Smooth muscle cell (in vitro differentiated cells): ENCODE measurements around the gene TMEM208. TPM values are rescaled to one million over a fixed set of nuclear protein-coding genes. Genes with fewer than 3 reads are reported as not detected.

Experiments used
- DNase-seq: peaks from one replicate; lab custom pipeline; 2025; ENCODE audit not compliant: unreplicated experiment; lab: John Stamatoyannopoulos, UW
- H2AFZ ChIP-seq: fragments of 200-600 bp; sonication (generic); 2 replicates; pipeline ENCODE4 v1.6.0; 2016; ENCODE audit warnings: antibody characterized with exemption, low read depth, mild to moderate bottlenecking
- H3F3A ChIP-seq: fragments of 200-600 bp; sonication (generic); 2 replicates; pipeline ENCODE4 v1.6.0; 2017; ENCODE audit warnings: antibody characterized with exemption, low read depth
- H3K27ac ChIP-seq: fragments of 200-600 bp; sonication (generic); 2 replicates; pipeline ENCODE4 v1.5.1; 2016; ENCODE audit warnings: low read depth, mild to moderate bottlenecking
- H3K27me3 ChIP-seq: fragments of 200-600 bp; sonication (generic); 2 replicates; pipeline ENCODE4 v1.6.1; 2016; ENCODE audit warnings: low read depth, mild to moderate bottlenecking
- H3K36me3 ChIP-seq: fragments of 200-600 bp; sonication (generic); 2 replicates; pipeline ENCODE4 v1.5.1; 2016; ENCODE audit warnings: low read depth
- H3K4me1 ChIP-seq: fragments of 200-600 bp; sonication (generic); 2 replicates; pipeline ENCODE4 v1.5.1; 2016; ENCODE audit warnings: low read depth
- H3K4me2 ChIP-seq: fragments of 200-600 bp; sonication (generic); 2 replicates; pipeline ENCODE4 v1.6.0; 2016; ENCODE audit warnings: mild to moderate bottlenecking
- H3K4me3 ChIP-seq: fragments of 200-600 bp; sonication (generic); 2 replicates; pipeline ENCODE4 v1.5.1; 2016; ENCODE audit warnings: mild to moderate bottlenecking
- H3K79me2 ChIP-seq: fragments of 200-600 bp; sonication (generic); 2 replicates; pipeline ENCODE4 v1.6.0; 2016; ENCODE audit warnings: low read depth, mild to moderate bottlenecking
- H3K9ac ChIP-seq: fragments of 200-600 bp; sonication (generic); 2 replicates; pipeline ENCODE4 v1.6.0; 2016; ENCODE audit warnings: low read depth
- H3K9me3 ChIP-seq: fragments of 200-600 bp; sonication (generic); replicated peaks from 2 replicates; pipeline ENCODE4 v1.5.1; 2016; ENCODE audit warnings: low read depth
- H4K20me1 ChIP-seq: fragments of 200-600 bp; sonication (generic); 2 replicates; pipeline ENCODE4 v1.6.0; 2016; ENCODE audit warnings: low read depth
- WGBS: methylation state at CpG from one replicate; pipeline ENCODE4 v1.1.7; 2016; ENCODE audit warnings: low lambda C conversion rate; 5-methylcytosine and 5-hydroxymethylcytosine counted together
- polyA plus RNA-seq: library from polyadenylated mRNA; unstranded; fragments of >200 nt; fragmentation: Nextera tagmentation; extraction: Ambion mirVana; gene quantifications from 2 replicates; pipeline ENCODE4 v1.2.1, GENCODE V29; 2016
- total RNA-seq: library from RNA; depleted of rRNA; stranded (reverse); fragments of >200 nt; gene quantifications from 2 replicates; pipeline ENCODE4 v1.2.3, GENCODE V29; 2014
- TF ChIP-seq, protein P1 (sequence below): fragments of 200-600 bp; sonication (generic); IDR thresholded peaks from 2 replicates; pipeline ENCODE4 v1.5.1; 2017; ENCODE audit warnings: borderline replicate concordance, mild to moderate bottlenecking, antibody characterized with exemption; ENCODE audit not compliant: insufficient read depth, poor library complexity, severe bottlenecking

TMEM208 gene
- total and polyA plus RNA-seq, 2 experiments from 2014 or later, result 45.4 to 171 TPM

DNA sequence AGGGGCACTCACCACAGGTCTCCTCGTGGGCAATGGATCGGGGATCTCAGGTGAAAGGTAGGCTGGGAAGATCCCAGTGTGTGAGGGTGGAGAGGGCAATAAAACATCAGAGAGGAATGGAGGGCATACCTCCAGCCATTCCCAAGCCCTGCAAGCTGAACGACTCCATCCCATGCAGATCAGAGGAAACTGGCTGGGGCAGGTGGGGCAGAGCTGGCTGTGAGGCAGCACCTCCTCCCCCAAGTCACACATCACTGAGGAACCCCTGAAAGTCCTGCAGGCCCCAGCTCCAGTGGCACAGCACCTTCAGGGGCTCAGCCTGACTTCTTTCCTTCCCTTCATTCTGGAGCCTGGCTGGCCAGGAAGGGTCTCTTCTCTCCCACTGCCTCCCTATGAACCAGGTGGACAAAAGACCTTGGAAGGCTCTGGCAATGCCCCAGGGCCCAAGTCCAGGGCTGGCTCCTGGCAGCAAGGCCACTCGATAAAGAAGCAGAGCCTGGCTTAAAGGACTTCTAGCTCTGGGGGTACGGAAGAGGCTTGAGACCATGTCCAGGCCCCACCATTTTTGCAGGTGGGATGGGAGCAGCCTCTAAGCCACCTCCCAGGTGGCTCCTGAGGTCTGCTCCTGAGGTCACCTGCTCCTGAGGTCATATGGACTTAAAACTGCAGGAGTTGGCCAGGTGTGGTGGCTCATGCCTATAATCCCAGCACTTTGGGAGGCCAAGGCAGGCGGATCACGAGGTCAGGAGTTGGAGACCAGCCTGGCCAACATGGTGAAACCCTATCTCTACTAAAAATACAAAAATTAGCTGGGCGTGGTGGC lies 13.5 kb upstream of the TMEM208 start:
- no peak overlapping the region for H3K4me2 ChIP-seq
- H3F3A ChIP-seq, result no peaks in the 10 kb centered on the region
- no peak overlapping the region for H2AFZ ChIP-seq

DNA sequence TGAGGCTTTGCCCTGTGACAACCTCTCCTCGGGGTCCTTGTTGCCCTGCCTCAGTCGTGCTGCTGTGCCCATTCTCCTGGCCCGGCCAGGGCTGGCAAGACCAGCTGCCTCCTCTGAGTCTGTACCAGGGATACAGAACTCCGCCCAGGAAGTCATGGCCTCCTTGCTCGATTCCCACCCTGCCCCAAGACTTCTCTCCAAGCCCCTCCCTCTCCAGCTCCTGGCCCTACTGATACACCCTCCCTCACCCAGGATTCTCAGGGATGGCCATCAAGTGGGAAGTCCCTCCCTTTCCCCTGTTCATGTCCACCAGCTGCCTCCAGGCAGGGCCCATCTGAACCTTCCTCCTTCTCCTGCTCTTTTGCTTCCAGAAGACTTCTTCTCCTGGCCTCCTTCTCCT lies 11.2 kb upstream of the TMEM208 start:
- Histone ChIP-seq H3K27me3 (no peaks in the 10 kb centered on the region), H3F3A (no peaks in the 10 kb centered on the region), H3K4me2 (no peak overlapping the region), H3K27ac (no peak overlapping the region), H3K9ac (no peak overlapping the region), H2AFZ (no peak overlapping the region), H3K9me3 (no peaks in the 10 kb centered on the region), H3K4me3 (no peak overlapping the region), H4K20me1 (no peaks in the 10 kb centered on the region), H3K4me1 (no peaks in the 10 kb centered on the region), H3K36me3 (no peaks in the 10 kb centered on the region), H3K79me2 (no peaks in the 10 kb centered on the region)
- 79% methylated on average over 5 of the region's 5 CpGs for WGBS
- TF ChIP-seq, protein P1, sequence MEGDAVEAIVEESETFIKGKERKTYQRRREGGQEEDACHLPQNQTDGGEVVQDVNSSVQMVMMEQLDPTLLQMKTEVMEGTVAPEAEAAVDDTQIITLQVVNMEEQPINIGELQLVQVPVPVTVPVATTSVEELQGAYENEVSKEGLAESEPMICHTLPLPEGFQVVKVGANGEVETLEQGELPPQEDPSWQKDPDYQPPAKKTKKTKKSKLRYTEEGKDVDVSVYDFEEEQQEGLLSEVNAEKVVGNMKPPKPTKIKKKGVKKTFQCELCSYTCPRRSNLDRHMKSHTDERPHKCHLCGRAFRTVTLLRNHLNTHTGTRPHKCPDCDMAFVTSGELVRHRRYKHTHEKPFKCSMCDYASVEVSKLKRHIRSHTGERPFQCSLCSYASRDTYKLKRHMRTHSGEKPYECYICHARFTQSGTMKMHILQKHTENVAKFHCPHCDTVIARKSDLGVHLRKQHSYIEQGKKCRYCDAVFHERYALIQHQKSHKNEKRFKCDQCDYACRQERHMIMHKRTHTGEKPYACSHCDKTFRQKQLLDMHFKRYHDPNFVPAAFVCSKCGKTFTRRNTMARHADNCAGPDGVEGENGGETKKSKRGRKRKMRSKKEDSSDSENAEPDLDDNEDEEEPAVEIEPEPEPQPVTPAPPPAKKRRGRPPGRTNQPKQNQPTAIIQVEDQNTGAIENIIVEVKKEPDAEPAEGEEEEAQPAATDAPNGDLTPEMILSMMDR, result no peak
- no peak for DNase-seq

More for the DNA sequence above, 13.5 kb upstream of the TMEM208 start:
- Histone ChIP-seq H3K9ac (no peak overlapping the region), H3K9me3 (no peaks in the 10 kb centered on the region), H3K4me3 (no peak overlapping the region), H3K79me2 (no peaks in the 10 kb centered on the region), H3K27me3 (no peaks in the 10 kb centered on the region), H3K27ac (no peak overlapping the region), H3K4me1 (no peaks in the 10 kb centered on the region), H4K20me1 (no peaks in the 10 kb centered on the region), H3K36me3 (no peaks in the 10 kb centered on the region)
- TF ChIP-seq, protein P1, result no peak
- 85% methylated on average over 8 of the region's 8 CpGs for WGBS
- DNase-seq, result no peak

DNA sequence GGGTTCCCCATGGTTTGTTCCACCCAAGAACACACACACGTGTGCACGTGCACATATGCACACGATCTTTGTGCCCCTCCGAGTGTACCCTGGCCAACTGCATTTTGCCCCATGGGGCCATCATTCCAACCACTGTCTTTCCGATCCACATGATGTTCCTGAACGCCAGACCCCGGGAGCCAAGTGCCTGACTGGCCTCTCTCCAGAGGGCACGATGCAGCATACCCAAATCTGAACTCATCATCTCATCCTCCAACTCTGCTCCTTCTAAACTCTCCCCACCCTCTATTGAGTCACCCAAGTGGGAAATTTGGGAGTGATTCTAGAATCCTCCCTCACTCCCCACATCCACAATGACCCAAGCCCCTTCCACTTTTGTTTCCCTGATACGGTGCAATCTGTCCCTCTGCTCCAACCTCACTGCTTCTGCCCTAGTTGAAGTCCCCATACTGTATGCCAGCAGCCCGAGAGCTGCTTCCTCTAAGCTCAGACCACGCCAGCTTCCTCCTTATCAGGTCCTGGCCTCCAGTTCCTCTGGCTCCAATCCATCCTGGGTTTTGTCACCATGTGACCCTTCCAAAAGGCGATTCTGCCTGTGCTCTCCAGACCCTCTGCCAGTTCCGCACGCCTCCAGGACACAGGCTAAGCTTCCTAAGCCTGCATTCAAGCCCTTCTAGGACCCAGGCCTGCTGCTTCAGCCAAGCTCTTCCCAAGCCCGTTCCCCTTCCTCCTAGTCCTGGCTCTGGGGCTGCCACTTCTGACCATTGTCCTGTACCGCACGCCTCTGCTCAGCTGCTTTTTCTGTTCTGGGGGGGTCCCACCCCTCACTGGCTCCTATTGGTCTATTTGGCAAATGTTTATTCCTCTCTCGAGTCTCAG lies 10.1 kb upstream of the TMEM208 start:
- no peak overlapping the region for H3K4me2 ChIP-seq
- H3K36me3 ChIP-seq, result no peaks in the 10 kb centered on the region
- no peak overlapping the region for H2AFZ ChIP-seq
- H3K4me3 ChIP-seq, result no peak overlapping the region
- no peaks in the 10 kb centered on the region for H3K4me1 ChIP-seq
- H3K9ac ChIP-seq, result no peak overlapping the region
- no peak for DNase-seq
- no peaks in the 10 kb centered on the region for H3K79me2 ChIP-seq
- 67% methylated on average over 18 of the region's 18 CpGs for WGBS
- no peaks in the 10 kb centered on the region for H3F3A ChIP-seq
- H3K27ac ChIP-seq, result no peak overlapping the region
- no peaks in the 10 kb centered on the region for H3K9me3 ChIP-seq
- H3K27me3 ChIP-seq, result no peaks in the 10 kb centered on the region
- no peaks in the 10 kb centered on the region for H4K20me1 ChIP-seq
- TF ChIP-seq, protein P1, result no peak
